SU-DHL-6 (cell line): Measurements from ENCODE around the gene MRPL55.

Experiments used
- H2AFZ ChIP-seq: fragments of 200-600 bp; sonication (generic); 2 replicates; pipeline ENCODE4 v1.6.1; 2014; ENCODE audit warnings: low read depth, mild to moderate bottlenecking, moderate library complexity, mixed read lengths, antibody characterized with exemption, low read length; ENCODE audit not compliant: severe bottlenecking
- H3F3A ChIP-seq: fragments of 200-600 bp; shearing (Covaris generic); 2 replicates; pipeline ENCODE4 v1.6.0; 2016; ENCODE audit warnings: antibody characterized with exemption, mild to moderate bottlenecking; ENCODE audit not compliant: insufficient read depth
- H3K27ac ChIP-seq: fragments of 200-600 bp; sonication (generic); 2 replicates; pipeline ENCODE4 v1.5.1; 2016; ENCODE audit warnings: low read depth, mild to moderate bottlenecking, low read length, moderate library complexity, mixed read lengths
- H3K27me3 ChIP-seq: fragments of 200-600 bp; sonication (generic), shearing (Covaris generic); 2 replicates; pipeline ENCODE4 v1.6.0; 2014; ENCODE audit warnings: mild to moderate bottlenecking, low read length
- H3K36me3 ChIP-seq: fragments of 200-600 bp; sonication (generic); 2 replicates; pipeline ENCODE4 v1.6.1; 2014; ENCODE audit warnings: mild to moderate bottlenecking, low read length, mixed read lengths
- H3K4me2 ChIP-seq: fragments of 300-600, 200-600 bp; shearing (Covaris generic), sonication (generic); 2 replicates; pipeline ENCODE4 v1.6.0; 2014; ENCODE audit warnings: low read length, low read depth, mild to moderate bottlenecking; ENCODE audit not compliant: poor library complexity, severe bottlenecking
- H3K4me3 ChIP-seq: fragments of 200-600 bp; sonication (generic); 2 replicates; pipeline ENCODE4 v1.5.1; 2014; ENCODE audit warnings: antibody characterized with exemption, low read length, mild to moderate bottlenecking, mixed read lengths; ENCODE audit not compliant: insufficient read depth, poor library complexity, severe bottlenecking
- H3K79me2 ChIP-seq: fragments of 200-600 bp; sonication (generic); 2 replicates; pipeline ENCODE4 v1.6.1; 2014; ENCODE audit warnings: mild to moderate bottlenecking, low read length, moderate library complexity; ENCODE audit not compliant: insufficient read depth
- H3K9ac ChIP-seq: fragments of 200-600 bp; sonication (generic); 2 replicates; pipeline ENCODE4 v1.7.0; 2014; ENCODE audit warnings: mild to moderate bottlenecking, low read length
- H3K9me2 ChIP-seq: fragments of 200-600 bp; sonication (generic); replicated peaks from 2 replicates; pipeline ENCODE4 v1.6.1; 2014; ENCODE audit warnings: low read length; ENCODE audit not compliant: insufficient read depth
- H3K9me3 ChIP-seq: fragments of 200-600 bp; sonication (generic); 2 replicates; pipeline ENCODE4 v1.6.1; 2014; ENCODE audit warnings: low read length, mixed read lengths; ENCODE audit not compliant: insufficient read depth
- H4K20me1 ChIP-seq: fragments of 200-600 bp; sonication (generic); 2 replicates; pipeline ENCODE4 v1.6.1; 2014; ENCODE audit warnings: low read depth, mild to moderate bottlenecking, antibody characterized with exemption, low read length, moderate library complexity, mixed read lengths
- EZH2phosphoT487 ChIP-seq: fragments of 200-600 bp; sonication (generic), shearing (Covaris generic); conservative IDR thresholded peaks from 2 replicates; pipeline ENCODE4 v1.6.1; 2018; ENCODE audit warnings: mild to moderate bottlenecking, antibody characterized with exemption, low read length, moderate library complexity, mixed read lengths
- TF ChIP-seq, protein P1 (sequence below): fragments of 200-600 bp; sonication (generic); IDR thresholded peaks from one replicate; pipeline ENCODE4 v1.5.1; 2017; ENCODE audit warnings: antibody characterized with exemption, mild to moderate bottlenecking, low read length, moderate library complexity; ENCODE audit not compliant: insufficient read depth, poor library complexity, severe bottlenecking

The MRPL55 gene

DNA sequence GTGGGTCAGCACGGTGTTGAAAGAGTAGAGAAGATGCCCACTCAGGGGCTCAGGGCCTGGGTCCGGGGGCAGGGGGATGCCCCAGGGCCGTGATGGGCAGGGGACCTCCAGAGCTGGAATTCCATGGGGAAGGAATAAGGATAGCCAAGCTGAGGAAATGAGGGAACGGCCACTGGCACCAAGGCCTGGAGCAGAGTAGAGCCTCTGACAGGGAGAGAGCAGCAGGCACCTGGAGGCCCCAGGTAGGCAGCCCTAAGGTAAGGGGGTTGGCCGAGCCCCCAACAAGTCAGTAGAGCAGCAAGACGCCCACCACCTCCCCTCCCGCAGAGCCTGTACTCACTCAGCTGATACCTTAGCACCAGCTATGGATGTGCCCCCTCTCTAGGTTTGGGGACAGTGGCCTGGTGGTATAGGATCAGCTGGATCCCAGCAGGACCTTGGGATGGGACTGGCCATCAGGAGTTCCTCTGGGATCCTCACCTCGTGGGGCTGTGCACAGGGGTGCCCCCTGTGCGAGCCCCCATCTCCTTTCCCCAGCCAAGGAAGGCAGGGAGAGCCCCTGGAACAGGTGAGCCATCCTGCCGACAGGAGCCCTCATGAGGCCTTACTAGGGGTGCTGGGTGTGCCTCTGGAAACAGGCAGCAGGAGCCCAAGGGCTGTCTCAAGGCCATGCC is 47.6 kb downstream of the MRPL55 start:
- H3K9ac ChIP-seq: no peak overlapping the region
- no peaks in the 10 kb centered on the region for H3K27me3 ChIP-seq
- H3K4me3 ChIP-seq: no peak overlapping the region
- no peaks in the 10 kb centered on the region for H3K79me2 ChIP-seq
- H2AFZ ChIP-seq: no peak overlapping the region
- no peak overlapping the region for H3K4me2 ChIP-seq
- no peaks in the 10 kb centered on the region for H3F3A ChIP-seq
- no peaks in the 10 kb centered on the region for H4K20me1 ChIP-seq
- no peaks in the 10 kb centered on the region for H3K36me3 ChIP-seq
- H3K27ac ChIP-seq: no peak overlapping the region
- H3K9me3 ChIP-seq: no peaks in the 10 kb centered on the region
- no peak for TF ChIP-seq EZH2phosphoT487
- TF ChIP-seq, protein P1, sequence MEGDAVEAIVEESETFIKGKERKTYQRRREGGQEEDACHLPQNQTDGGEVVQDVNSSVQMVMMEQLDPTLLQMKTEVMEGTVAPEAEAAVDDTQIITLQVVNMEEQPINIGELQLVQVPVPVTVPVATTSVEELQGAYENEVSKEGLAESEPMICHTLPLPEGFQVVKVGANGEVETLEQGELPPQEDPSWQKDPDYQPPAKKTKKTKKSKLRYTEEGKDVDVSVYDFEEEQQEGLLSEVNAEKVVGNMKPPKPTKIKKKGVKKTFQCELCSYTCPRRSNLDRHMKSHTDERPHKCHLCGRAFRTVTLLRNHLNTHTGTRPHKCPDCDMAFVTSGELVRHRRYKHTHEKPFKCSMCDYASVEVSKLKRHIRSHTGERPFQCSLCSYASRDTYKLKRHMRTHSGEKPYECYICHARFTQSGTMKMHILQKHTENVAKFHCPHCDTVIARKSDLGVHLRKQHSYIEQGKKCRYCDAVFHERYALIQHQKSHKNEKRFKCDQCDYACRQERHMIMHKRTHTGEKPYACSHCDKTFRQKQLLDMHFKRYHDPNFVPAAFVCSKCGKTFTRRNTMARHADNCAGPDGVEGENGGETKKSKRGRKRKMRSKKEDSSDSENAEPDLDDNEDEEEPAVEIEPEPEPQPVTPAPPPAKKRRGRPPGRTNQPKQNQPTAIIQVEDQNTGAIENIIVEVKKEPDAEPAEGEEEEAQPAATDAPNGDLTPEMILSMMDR: no peak
- H3K9me2 ChIP-seq: no peaks in the 10 kb centered on the region

DNA sequence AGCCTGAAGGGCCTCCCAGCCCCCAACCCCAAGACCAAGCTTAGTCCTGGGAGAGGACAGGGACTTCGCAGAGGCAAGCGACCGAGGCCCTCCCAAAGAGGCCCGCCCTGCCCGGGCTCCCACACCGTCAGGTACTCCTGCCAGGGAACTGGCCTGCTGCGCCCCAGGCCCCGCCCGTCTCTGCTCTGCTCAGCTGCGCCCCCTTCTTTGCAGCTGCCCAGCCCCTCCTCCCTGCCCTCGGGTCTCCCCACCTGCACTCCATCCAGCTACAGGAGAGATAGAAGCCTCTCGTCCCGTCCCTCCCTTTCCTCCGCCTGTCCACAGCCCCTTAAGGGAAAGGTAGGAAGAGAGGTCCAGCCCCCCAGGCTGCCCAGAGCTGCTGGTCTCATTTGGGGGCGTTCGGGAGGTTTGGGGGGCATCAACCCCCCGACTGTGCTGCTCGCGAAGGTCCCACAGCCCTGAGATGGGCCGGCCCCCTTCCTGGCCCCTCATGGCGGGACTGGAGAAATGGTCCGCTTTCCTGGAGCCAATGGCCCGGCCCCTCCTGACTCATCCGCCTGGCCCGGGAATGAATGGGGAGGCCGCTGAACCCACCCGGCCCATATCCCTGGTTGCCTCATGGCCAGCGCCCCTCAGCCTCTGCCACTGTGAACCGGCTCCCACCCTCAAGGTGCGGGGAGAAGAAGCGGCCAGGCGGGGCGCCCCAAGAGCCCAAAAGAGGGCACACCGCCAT is 48.5 kb downstream of the MRPL55 start:
- Histone ChIP-seq H3F3A (no peaks in the 10 kb centered on the region), H2AFZ (no peak overlapping the region), H3K9me3 (no peaks in the 10 kb centered on the region), H3K4me2 (no peak overlapping the region), H3K9me2 (no peaks in the 10 kb centered on the region), H3K27me3 (no peaks in the 10 kb centered on the region), H4K20me1 (no peaks in the 10 kb centered on the region), H3K36me3 (no peaks in the 10 kb centered on the region), H3K27ac (no peak overlapping the region), H3K9ac (no peak overlapping the region), H3K4me3 (no peak overlapping the region), H3K79me2 (no peaks in the 10 kb centered on the region)
- TF ChIP-seq, protein P1: no peak
- no peak for TF ChIP-seq EZH2phosphoT487

DNA sequence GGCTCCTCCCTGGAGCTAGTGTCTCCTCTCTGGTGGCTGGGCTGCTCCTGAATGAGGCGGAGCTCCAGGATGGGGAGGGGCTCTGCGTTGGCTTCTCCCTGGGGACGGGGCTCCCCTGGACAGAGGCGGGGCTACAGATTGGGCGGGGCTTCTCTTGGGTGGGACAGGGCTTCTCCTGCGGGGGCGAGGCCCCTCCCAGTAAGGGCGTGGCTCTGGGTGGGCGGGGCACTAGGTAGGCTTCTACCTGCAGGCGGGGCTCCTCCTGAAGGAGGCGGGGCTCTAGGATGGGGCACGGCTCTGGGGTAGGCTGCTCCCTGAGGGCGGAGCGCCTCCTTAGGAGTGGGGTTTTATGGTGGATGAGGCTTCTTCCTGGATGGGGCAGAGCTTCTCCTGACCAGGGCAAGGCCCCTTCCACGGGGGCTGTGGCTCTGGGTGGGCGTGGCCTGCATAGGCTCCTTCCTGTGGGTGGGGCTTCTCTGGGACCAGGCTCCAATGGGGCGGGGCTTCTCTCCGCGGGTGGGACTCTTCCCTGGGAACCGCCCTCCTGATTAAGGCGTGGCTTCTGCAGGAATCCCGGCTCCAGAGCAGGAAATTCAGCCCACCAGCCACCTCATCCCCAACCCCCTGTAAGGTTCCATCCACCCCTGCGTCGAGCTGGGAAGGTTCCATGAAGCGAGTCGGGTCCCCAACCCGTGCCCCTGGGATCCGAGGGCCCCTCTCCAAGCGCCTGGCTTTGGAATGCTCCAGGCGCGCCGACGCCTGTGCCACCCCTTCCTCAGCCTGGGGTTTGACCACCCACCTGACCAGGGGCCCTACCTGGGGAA is 49.3 kb downstream of the MRPL55 start:
- TF ChIP-seq, protein P1: no peak
- no peak for TF ChIP-seq EZH2phosphoT487
- H3K9ac ChIP-seq: no peak overlapping the region
- H4K20me1 ChIP-seq: no peaks in the 10 kb centered on the region
- no peak overlapping the region for H3K27ac ChIP-seq
- H3F3A ChIP-seq: no peaks in the 10 kb centered on the region
- H3K36me3 ChIP-seq: no peaks in the 10 kb centered on the region
- H3K4me2 ChIP-seq: no peak overlapping the region
- H2AFZ ChIP-seq: no peak overlapping the region
- H3K27me3 ChIP-seq: no peaks in the 10 kb centered on the region
- H3K79me2 ChIP-seq: no peaks in the 10 kb centered on the region
- no peaks in the 10 kb centered on the region for H3K9me2 ChIP-seq
- H3K4me3 ChIP-seq: no peak overlapping the region
- no peaks in the 10 kb centered on the region for H3K9me3 ChIP-seq
